SU-DHL-6 (cell line): Measurements from ENCODE around the gene CASK.
A peak's percentile ranks its signal among the peaks of the same experiment; 100 is the strongest.

Experiments
- H2AFZ ChIP-seq: fragments of 200-600 bp; sonication (generic); 2 replicates; pipeline ENCODE4 v1.6.1; 2014; ENCODE audit warnings: low read depth, mild to moderate bottlenecking, moderate library complexity, mixed read lengths, antibody characterized with exemption, low read length; ENCODE audit not compliant: severe bottlenecking
- H3F3A ChIP-seq: fragments of 200-600 bp; shearing (Covaris generic); 2 replicates; pipeline ENCODE4 v1.6.0; 2016; ENCODE audit warnings: antibody characterized with exemption, mild to moderate bottlenecking; ENCODE audit not compliant: insufficient read depth
- H3K27ac ChIP-seq: fragments of 200-600 bp; sonication (generic); 2 replicates; pipeline ENCODE4 v1.5.1; 2016; ENCODE audit warnings: low read depth, mild to moderate bottlenecking, low read length, moderate library complexity, mixed read lengths
- H3K27me3 ChIP-seq: fragments of 200-600 bp; sonication (generic), shearing (Covaris generic); 2 replicates; pipeline ENCODE4 v1.6.0; 2014; ENCODE audit warnings: mild to moderate bottlenecking, low read length
- H3K36me3 ChIP-seq: fragments of 200-600 bp; sonication (generic); 2 replicates; pipeline ENCODE4 v1.6.1; 2014; ENCODE audit warnings: mild to moderate bottlenecking, low read length, mixed read lengths
- H3K4me2 ChIP-seq: fragments of 300-600, 200-600 bp; shearing (Covaris generic), sonication (generic); 2 replicates; pipeline ENCODE4 v1.6.0; 2014; ENCODE audit warnings: low read length, low read depth, mild to moderate bottlenecking; ENCODE audit not compliant: poor library complexity, severe bottlenecking
- H3K4me3 ChIP-seq: fragments of 200-600 bp; sonication (generic); 2 replicates; pipeline ENCODE4 v1.5.1; 2014; ENCODE audit warnings: antibody characterized with exemption, low read length, mild to moderate bottlenecking, mixed read lengths; ENCODE audit not compliant: insufficient read depth, poor library complexity, severe bottlenecking
- H3K79me2 ChIP-seq: fragments of 200-600 bp; sonication (generic); 2 replicates; pipeline ENCODE4 v1.6.1; 2014; ENCODE audit warnings: mild to moderate bottlenecking, low read length, moderate library complexity; ENCODE audit not compliant: insufficient read depth
- H3K9ac ChIP-seq: fragments of 200-600 bp; sonication (generic); 2 replicates; pipeline ENCODE4 v1.7.0; 2014; ENCODE audit warnings: mild to moderate bottlenecking, low read length
- H3K9me2 ChIP-seq: fragments of 200-600 bp; sonication (generic); replicated peaks from 2 replicates; pipeline ENCODE4 v1.6.1; 2014; ENCODE audit warnings: low read length; ENCODE audit not compliant: insufficient read depth
- H3K9me3 ChIP-seq: fragments of 200-600 bp; sonication (generic); 2 replicates; pipeline ENCODE4 v1.6.1; 2014; ENCODE audit warnings: low read length, mixed read lengths; ENCODE audit not compliant: insufficient read depth
- H4K20me1 ChIP-seq: fragments of 200-600 bp; sonication (generic); 2 replicates; pipeline ENCODE4 v1.6.1; 2014; ENCODE audit warnings: low read depth, mild to moderate bottlenecking, antibody characterized with exemption, low read length, moderate library complexity, mixed read lengths
- EZH2phosphoT487 ChIP-seq: fragments of 200-600 bp; sonication (generic), shearing (Covaris generic); conservative IDR thresholded peaks from 2 replicates; pipeline ENCODE4 v1.6.1; 2018; ENCODE audit warnings: mild to moderate bottlenecking, antibody characterized with exemption, low read length, moderate library complexity, mixed read lengths
- TF ChIP-seq, protein P1 (sequence below): fragments of 200-600 bp; sonication (generic); IDR thresholded peaks from one replicate; pipeline ENCODE4 v1.5.1; 2017; ENCODE audit warnings: antibody characterized with exemption, mild to moderate bottlenecking, low read length, moderate library complexity; ENCODE audit not compliant: insufficient read depth, poor library complexity, severe bottlenecking

CASK gene

DNA sequence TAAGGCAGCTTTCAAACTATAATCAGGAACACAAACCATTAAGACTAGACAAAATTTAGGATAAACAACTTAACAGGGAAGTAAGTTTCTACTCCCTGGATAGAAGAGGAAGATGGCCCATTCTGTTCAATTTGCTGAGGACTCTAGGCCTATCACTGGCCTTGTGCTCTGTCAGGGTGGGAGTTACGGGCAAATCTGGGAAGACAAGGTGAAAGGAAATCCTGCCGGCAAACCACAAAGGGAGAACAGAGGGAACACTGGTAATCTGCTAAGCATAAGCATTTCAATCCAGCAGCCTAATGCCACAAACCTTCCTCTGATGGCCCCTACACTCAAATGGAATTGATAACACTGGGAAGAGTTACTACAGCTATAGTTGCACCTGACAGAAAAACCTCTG, 191.1 kb downstream of the CASK start:
- H2AFZ ChIP-seq = no peak overlapping the region
- H3K9ac ChIP-seq = peak overlapping the region; percentile 19
- H3K4me2 ChIP-seq = peak overlapping the region; percentile 51
- H3F3A ChIP-seq = peaks cover 49% of the 10 kb centered on the region
- no peaks in the 10 kb centered on the region for H3K27me3 ChIP-seq
- TF ChIP-seq, protein P1, sequence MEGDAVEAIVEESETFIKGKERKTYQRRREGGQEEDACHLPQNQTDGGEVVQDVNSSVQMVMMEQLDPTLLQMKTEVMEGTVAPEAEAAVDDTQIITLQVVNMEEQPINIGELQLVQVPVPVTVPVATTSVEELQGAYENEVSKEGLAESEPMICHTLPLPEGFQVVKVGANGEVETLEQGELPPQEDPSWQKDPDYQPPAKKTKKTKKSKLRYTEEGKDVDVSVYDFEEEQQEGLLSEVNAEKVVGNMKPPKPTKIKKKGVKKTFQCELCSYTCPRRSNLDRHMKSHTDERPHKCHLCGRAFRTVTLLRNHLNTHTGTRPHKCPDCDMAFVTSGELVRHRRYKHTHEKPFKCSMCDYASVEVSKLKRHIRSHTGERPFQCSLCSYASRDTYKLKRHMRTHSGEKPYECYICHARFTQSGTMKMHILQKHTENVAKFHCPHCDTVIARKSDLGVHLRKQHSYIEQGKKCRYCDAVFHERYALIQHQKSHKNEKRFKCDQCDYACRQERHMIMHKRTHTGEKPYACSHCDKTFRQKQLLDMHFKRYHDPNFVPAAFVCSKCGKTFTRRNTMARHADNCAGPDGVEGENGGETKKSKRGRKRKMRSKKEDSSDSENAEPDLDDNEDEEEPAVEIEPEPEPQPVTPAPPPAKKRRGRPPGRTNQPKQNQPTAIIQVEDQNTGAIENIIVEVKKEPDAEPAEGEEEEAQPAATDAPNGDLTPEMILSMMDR = no peak
- TF ChIP-seq EZH2phosphoT487 = no peak
- H3K27ac ChIP-seq = peak overlapping the region; percentile 98
- H4K20me1 ChIP-seq = no peaks in the 10 kb centered on the region
- no peak overlapping the region for H3K4me3 ChIP-seq
- no peaks in the 10 kb centered on the region for H3K36me3 ChIP-seq
- H3K9me3 ChIP-seq = no peaks in the 10 kb centered on the region
- no peaks in the 10 kb centered on the region for H3K79me2 ChIP-seq
- H3K9me2 ChIP-seq = no peaks in the 10 kb centered on the region

DNA sequence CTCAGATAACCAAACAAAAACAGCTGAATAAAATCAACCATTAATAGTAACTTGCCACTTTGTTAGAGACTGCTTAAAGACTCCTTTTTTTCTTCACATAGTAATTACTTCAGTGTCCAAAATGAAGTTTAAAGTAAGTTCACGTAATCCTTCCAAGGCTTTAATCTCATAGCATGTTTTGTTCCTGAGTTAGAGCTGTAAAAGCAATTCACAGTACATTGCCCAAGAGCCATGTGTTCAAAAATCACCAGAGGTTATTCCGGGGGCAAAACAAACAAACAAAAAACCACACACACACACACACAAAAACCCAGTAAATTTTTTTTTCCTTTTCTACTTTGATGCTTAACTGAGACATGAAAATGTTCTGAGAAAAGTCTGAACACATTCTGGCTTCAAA, 193.3 kb downstream of the CASK start:
- TF ChIP-seq EZH2phosphoT487 = no peak
- TF ChIP-seq, protein P1 = no peak
- H4K20me1 ChIP-seq = no peaks in the 10 kb centered on the region
- H3K9me3 ChIP-seq = no peaks in the 10 kb centered on the region
- peaks cover 6% of the 10 kb centered on the region; the same call in 1 of the 2 replicates for H3K36me3 ChIP-seq
- H3K79me2 ChIP-seq = peaks cover 14% of the 10 kb centered on the region; the same call in 1 of the 2 replicates
- no peak overlapping the region for H2AFZ ChIP-seq
- peak overlapping the region; percentile 98 for H3K27ac ChIP-seq
- H3K4me2 ChIP-seq = peak overlapping the region; percentile 56
- no peak overlapping the region for H3K4me3 ChIP-seq
- H3K9me2 ChIP-seq = no peaks in the 10 kb centered on the region
- H3K9ac ChIP-seq = peak overlapping the region; percentile 35; the same call in 1 of the 2 replicates
- peaks cover 58% of the 10 kb centered on the region for H3F3A ChIP-seq
- H3K27me3 ChIP-seq = no peaks in the 10 kb centered on the region

DNA sequence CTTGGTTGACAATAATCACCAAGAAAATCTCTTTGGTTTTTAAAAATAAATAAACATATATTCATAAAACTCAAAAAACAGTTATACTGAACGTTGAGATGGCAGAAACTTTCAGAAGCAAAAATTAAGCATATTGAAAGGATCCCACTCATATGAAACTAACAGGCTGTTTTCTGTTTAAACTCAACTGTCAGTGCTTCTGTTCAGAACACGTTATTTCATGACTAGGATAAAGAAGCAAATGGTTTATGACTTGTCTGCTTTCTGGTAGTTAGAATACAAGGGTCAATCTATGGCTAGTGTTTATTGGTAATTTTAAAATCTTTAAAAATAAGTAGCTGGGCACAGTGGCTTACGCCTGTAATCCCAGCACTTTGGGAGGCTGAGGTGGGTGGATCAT, 195.2 kb downstream of the CASK start:
- Histone ChIP-seq H3F3A (peaks cover 59% of the 10 kb centered on the region), H3K4me3 (no peak overlapping the region), H3K4me2 (peak overlapping the region; percentile 97), H3K79me2 (peaks cover 26% of the 10 kb centered on the region; the same call in 1 of the 2 replicates), H2AFZ (no peak overlapping the region), H3K27me3 (no peaks in the 10 kb centered on the region), H3K9ac (no peak overlapping the region), H4K20me1 (no peaks in the 10 kb centered on the region), H3K9me2 (no peaks in the 10 kb centered on the region), H3K36me3 (peaks cover 6% of the 10 kb centered on the region; the same call in 1 of the 2 replicates), H3K9me3 (no peaks in the 10 kb centered on the region), H3K27ac (peak overlapping the region; percentile 96)
- TF ChIP-seq, protein P1 = no peak
- TF ChIP-seq EZH2phosphoT487 = no peak
